NCI-H128 (cell line): ENCODE results near the gene NECTIN4.
"Not testable (repeated sequence)": the region's sequence is repeated elsewhere in the genome, so short reads cannot be mapped to it uniquely, and the experiment has no call there.

Experiments used
- DNase-seq: peaks from one replicate; lab custom pipeline; 2025; ENCODE audit not compliant: unreplicated experiment; lab: John Stamatoyannopoulos, UW

The NECTIN4 gene

DNA sequence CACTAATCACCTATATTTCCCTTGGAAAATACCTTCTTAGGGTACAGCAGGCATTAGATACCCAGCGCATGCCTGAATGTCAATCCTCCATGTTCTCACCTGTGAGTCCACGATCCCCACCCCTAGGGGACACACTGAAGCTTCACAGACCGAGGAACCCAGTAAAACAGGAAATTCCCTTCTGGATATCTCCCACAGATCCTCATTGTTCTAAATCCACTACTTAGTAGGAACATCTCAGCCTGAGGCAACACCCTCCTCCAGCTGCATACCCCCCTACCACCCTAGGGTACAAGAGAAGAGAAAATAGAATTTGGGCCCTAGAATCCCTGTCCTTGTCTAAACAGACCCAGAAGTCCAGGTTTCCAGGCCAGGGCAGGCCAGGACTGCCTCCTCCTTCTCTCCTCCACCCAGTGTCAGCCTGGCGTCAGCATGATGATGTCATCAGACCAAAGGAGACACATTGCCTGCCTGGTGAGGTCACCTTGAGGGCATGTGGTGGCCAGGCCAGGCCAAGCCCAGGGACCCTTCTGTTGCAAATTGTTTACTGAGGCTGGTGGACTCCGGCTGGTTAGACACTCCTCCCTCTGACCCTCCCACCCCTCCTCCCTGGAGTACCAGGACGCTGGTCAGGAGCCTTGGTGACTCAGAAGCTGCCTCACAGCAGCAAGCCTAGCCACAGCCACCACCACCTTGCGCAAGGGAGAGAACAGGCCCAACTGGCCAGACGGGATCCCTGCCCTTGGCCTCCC lies 6.2 kb downstream of the NECTIN4 start:
- no peak for DNase-seq

GRCh38 chr1:161082483-161082882 lies 6.9 kb downstream of the NECTIN4 start:
- DNase-seq: no peak

DNA sequence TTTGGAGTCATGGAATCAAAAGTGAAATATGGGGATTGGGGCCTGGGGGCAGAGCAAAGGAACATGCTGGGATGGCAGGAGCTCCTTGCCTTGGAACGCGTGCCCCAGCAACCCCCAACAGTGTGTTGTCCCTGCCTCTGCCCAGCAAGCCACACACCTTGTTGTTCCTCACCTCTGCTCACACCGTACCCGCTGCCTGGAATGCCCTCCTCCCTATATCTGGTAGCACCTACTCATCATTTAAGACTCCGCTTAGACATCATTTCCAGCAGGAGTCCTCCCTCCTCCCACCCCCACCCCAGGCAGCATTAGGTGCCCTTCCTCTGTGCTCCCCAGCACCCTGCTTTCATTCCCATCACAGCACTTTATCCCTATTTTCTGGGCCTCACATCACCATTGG lies 7.8 kb downstream of the NECTIN4 start:
- no peak for DNase-seq

DNA sequence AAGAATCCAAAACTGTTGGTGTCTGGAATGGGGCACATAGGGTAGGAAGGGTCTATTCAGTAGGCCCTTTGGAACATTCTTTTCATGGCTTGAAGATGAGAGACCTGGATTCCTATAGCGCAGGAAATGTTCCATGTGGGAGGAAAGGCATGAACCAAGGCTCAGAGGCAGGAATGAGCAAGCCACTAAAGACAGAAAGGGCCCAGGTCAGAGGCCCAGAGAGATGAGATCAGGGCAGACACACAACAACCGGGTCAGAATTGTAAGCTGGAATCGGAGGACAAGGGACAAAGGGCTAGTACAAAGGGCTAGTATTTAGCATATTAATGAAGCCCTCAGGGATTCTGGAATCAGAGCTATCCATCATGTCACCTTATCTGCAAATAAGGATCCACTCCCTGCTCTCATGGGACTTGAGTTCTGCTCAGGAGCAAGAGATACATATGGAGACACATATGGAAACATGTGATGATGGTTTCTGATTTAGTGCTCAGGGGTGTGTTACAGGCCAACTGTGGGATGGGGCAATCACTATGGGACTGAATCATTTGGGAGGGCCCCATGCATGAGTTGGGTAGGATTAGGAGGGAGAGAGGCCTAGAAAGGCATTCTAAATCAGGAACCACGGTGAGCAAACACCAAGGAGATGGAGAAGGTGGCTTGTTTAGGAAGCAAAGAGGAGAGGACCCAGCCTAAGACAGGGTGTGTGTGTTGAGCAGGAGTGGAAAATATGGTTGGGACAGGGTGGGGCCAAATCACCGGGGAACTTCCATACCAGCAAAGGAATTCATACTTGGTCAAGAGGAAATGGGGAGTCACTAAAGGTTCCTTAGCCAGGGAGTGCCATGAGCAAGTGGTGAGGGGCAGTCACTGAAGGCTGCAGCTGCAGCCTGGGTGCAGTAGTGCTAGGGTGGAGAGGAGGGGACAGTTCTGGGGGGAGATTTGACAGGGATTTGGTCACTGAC lies 8.6 kb downstream of the NECTIN4 start:
- DNase-seq: no peak

- DNase-seq: no peak
These were observed 9.8 kb downstream of the NECTIN4 start for GRCh38 chr1:161079436-161080110.

DNA sequence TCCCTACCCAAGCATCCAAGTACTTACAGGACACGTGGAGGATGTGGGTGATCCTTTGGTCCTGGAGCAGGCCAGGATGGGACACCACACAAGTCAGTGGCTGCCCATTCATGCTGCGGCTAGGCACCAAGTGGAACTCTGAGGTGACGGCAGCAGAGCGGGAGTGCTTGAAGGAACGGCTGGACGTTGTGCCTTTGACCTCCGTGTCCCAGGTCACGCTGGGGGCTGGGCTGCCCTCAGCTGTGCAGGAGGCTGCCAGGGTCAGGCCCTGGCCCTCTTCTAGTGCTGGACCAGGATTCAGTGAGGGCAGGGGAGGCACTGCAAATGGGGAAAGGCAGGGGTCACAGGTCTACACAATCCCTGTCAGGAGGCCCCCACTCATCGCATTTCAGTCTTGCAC lies 11.9 kb downstream of the NECTIN4 start:
- no peak for DNase-seq

- DNase-seq: no peak
These were observed 12.9 kb downstream of the NECTIN4 start for GRCh38 chr1:161076410-161076809.

DNA sequence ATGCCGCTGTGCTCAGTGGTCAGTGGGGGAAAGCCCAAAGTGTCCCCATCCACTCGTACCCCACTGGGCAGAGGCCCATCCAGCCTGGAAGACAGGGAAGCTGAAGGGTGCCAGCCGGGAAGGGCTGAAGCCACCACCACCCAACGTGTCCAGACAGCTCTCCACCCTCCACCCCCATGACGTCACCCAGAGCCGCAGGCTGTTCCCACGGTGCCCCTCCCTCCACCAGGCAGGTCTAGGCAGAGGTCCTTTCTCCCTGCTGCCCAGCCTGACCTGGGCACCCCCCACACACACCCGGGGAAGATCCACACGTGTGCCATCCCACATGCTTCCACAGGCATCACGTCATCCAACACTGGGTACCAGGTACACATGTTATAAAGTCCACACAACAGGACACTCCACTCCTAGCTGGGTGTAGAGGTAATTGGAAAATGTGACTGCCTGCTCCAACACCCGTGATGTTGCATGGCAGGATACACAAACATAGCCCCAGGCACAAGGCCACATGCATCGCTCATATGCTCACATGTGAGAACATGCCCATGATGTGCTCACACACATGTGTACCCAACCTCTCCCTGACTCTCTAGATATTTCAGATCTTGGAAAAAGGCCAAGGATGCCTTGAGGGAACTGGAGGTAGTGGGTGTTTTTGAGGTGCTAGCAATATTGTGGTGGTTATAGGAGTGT lies 14.5 kb downstream of the NECTIN4 start:
- no peak for DNase-seq

DNA sequence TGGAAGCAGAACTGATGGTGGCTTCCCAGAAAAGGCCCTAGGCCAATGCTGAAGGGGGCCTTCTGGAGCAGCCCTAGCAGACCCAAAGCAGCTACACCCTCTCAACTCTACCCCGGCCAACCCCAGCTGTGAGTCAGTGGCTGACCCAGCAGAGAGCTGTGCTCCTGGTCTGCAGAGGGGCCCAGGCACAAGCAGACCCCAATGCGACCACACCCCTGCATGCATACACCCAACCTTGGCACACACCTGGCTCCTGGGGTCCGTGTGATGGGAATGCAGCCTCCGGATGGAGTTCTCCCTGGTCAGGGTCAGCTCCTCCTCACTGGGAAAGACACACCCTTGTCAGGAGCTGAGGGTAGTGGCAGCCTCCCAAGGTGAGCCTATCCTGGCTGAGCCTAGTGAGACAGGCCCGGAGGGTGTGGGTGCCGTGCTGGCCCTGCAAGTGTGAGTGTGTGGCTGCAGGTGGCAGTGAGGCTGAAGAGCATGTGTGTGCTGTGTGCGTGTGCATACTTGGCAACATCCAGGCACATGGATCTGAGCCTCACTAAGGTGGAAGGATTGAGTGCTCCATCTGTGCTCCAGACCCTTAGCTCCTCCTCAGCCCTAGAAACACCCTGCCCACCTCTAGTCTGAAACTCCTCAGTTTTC lies 15.8 kb downstream of the NECTIN4 start:
- no peak for DNase-seq

GRCh38 chr1:161072751-161073449 lies 16.5 kb downstream of the NECTIN4 start:
- no peak for DNase-seq

GRCh38 chr1:161071886-161072371 lies 17.4 kb downstream of the NECTIN4 start:
- DNase-seq: no peak

DNA sequence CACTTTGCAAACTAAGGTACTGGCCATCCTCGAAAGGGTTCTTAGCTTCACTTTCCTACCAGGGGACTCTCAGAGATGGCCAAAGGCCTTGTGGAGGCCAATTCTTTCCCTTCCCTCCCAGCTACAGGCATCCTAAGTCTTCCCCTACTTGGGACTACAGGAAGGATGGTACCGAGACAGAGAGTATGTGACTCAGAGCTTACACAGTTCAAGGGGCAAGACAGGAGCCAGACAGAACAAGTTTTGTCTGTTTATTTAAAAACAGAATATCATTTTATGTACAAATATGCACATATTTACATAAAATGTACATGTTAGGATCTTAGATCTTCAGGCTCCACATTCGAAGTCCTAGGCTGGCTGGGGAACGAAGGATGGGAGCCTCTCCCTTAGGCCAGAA lies 18.6 kb downstream of the NECTIN4 start:
- no peak for DNase-seq

DNA sequence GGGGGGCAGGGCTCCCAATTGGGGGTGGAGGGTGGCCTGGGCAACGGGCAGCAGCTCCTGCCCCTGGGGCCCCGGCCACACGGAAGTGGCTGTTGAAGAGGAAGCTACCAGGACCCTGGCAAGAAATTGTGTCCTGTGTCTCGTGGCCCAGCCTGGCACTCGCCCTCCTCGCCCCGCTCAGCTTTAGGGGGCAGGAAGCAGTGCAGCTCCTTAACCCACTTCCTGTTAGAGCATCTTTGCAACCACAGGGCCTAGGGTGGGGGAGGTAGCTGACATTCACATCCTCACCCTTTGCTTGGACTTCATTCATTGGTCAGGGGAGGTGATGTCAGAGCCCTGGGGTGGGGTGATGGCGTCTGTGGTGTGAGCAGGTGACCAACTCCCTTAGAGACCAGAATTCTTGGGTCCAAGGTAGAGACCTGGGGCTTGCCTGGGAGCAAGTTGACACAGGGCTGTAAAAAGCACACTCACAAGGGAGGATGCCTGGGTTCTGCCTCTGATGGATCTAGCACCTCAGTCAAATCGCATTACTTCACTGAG lies 19.6 kb downstream of the NECTIN4 start, which contains the start of gene ARHGAP30:
TSS of gene ARHGAP30 (minus strand) at position 161 of the 540 bp plus-strand sequence. CDS start 267 bp downstream, outside the sequence.
- DNase-seq: no peak

DNA sequence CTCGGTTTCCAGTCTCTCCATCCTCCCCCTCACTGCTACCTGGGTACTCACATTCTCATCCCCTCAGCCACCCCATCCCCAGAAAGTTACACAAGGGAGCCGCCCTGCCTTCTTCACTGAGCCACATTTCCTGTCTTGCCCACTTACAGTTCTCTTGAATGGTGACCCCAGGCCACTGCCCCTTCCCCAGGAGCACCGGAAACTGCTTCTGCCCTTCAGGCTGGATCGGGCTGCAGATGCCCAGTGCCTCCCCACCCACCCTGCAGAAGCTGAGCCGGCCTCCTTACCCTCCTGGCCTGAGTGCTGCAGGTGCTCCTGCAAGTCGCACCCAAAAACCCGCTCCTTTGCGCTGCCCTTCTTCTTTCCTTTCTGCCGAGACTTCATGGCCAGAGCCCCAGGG lies 20.1 kb downstream of the NECTIN4 start:
- DNase-seq: no peak

DNA sequence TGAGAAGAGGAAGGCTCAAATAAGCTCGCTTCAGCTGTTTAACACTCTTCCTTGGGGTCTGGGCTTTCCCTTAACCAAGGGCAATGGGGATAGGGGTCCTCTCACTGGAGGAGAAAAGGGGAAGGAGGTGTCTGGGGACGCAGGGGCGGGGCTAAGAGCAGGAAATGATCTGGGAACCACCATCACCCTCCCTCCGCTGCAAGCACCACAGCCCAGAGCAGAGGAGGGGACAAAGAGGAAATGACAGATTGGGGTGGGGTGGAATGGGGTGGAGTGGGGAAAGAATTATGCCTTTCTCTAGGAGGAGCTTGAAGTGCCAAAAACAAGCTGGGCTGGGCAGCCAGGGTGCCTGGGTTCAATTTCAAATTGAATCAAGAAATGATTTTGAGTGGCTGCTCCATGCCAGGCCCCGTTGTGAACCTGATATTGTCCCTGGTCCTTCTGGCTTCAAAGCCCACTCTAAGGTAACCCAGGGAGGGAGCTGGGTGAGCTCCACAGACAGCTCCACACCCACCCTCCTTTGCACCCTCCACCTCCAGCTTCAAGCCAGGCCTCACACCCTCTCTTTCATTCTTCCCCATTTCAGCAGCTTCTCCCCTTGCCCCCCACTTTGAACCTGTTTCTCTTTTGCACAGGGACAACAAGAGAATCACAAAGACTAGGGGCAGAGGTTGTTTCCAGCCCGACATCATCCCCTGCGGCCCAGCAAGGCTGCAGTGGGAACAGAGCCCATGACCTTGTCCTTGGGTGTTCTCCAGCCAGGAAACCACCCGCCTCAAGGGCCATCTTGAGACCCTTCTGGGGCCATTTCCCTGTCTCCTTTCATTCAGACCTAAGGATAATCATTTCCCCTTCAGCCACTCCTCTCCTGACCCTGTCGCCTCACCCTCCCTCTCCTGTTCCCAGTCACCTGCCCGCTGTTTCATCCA lies 20.8 kb downstream of the NECTIN4 start:
- no peak for DNase-seq

DNA sequence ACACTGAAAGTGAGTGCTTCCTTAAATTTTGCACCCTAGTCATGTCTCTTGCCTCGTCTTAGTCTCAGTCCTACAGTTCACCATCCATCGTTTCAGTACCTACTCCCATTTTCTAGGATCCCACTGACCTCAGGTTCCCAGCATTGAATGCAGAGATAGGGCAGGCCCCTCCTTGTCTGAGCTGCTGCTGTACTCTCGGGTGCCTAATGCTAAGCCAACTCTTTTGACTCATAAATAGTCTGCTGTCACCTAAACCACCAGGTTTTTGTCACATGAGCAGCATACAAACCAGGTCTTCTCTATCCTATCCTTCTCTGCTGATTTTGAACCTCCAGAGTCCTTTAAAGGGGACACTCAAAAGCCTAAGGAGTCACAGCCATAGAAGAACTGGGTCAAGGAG lies 22.7 kb downstream of the NECTIN4 start:
- no peak for DNase-seq

DNA sequence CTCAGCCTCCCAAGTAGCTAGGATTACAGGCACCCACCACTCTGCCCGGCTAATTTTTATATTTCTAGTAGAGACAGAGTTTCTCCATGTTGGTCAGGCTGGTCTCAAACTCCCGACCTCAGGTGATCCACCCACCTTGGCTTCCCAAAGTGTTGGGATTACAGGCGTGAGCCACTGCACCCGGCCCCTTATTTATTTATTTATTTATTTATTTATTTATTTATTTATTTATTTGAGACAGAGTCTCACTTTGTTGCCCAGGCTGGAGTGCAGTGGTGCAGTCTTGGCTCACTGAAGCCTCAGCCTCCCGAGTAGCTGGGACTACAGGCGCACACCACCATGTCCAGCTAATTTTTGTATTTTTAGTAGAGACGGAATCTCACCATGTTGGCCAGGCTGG lies 23.7 kb downstream of the NECTIN4 start:
- DNase-seq: not testable (repeated sequence)

DNA sequence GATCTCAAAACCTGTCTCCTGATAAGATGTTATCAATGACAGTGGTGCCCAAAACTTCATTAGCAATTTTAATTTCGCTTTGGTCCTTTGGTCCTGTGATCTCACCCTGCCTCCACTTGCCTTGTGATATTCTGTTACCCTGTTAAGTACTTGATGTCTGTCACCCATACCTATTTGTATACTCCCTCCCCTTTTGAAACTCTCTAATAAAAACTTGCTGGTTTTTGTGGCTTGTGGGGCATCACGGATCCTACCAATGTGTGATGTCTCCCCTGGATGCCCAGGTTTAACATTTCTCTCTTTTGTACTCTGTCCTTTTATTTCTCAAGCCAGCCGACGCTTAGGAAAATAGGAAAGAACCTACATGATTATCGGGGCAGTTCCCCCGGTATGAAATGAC lies 25.4 kb downstream of the NECTIN4 start:
- not testable (repeated sequence) for DNase-seq
